ENCODE measurements around the gene OR52K1.

DNA sequence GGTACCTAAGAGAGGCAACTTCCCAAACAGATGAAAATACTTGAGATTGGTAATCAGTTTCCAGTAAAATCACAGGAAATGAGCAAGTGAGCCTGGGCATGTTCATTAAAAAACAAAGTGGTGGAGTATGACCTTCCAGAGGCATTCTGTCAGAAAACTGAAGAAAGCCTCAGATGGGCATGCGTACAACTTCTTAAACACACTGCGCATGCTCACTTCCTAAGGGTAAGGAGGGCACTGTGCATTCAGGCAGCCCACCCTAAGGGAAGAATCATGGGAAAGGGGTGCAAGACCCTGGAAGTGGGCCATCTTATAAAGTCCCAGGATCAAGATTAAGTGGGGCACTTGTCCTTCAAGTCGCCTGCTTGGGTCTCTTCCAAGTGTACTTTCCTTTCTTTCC, 29.3 kb upstream of the OR52K1 start:
- TF ChIP-seq POLR2A (IDR thresholded peaks at IDR 0.05; ENCODE audit: low read depth, low read length) (no peak), POLR2AphosphoS5 (IDR thresholded peaks at IDR 0.05; ENCODE audit: low read depth, low read length) (no peak), TAF1 (IDR thresholded peaks at IDR 0.05; ENCODE audit: borderline replicate concordance, low read depth, low read length) (no peak)
